Measurements from ENCODE around the gene TDRD12.

DNA sequence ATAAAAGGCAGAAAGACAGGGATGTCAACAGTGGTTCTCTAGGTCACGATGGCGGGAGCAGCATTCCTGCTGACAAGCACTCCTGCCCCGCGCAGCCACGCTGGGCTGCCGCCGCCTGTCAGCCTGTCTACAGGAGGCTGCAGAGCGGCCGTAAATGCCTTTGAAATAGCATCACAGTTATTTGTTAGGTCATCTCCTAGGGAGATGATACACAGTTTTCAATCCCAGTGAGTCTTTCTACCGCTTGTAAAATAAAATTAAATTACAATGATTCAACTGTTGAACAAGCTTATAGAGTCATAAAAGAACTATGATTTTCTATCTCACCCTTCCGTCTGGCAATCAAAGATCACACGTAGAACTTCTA is 157.3 kb downstream of the TDRD12 start:
- TF ChIP-seq, protein P1, sequence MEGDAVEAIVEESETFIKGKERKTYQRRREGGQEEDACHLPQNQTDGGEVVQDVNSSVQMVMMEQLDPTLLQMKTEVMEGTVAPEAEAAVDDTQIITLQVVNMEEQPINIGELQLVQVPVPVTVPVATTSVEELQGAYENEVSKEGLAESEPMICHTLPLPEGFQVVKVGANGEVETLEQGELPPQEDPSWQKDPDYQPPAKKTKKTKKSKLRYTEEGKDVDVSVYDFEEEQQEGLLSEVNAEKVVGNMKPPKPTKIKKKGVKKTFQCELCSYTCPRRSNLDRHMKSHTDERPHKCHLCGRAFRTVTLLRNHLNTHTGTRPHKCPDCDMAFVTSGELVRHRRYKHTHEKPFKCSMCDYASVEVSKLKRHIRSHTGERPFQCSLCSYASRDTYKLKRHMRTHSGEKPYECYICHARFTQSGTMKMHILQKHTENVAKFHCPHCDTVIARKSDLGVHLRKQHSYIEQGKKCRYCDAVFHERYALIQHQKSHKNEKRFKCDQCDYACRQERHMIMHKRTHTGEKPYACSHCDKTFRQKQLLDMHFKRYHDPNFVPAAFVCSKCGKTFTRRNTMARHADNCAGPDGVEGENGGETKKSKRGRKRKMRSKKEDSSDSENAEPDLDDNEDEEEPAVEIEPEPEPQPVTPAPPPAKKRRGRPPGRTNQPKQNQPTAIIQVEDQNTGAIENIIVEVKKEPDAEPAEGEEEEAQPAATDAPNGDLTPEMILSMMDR (conservative IDR thresholded peaks at IDR 0.05; ENCODE audit: low read depth in 2 of 2): no peak
- TF ChIP-seq, protein P2, sequence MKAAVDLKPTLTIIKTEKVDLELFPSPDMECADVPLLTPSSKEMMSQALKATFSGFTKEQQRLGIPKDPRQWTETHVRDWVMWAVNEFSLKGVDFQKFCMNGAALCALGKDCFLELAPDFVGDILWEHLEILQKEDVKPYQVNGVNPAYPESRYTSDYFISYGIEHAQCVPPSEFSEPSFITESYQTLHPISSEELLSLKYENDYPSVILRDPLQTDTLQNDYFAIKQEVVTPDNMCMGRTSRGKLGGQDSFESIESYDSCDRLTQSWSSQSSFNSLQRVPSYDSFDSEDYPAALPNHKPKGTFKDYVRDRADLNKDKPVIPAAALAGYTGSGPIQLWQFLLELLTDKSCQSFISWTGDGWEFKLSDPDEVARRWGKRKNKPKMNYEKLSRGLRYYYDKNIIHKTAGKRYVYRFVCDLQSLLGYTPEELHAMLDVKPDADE (IDR thresholded peaks at IDR 0.05): no peak
- TF ChIP-seq EZH2 (IDR thresholded peaks at IDR 0.05; ENCODE audit: low read depth, unreplicated experiment) (no peak), CREB1 (CRISPR knock-in tag; IDR thresholded peaks at IDR 0.05; ENCODE audit: low read depth) (no peak), POLR2AphosphoS5 (IDR thresholded peaks at IDR 0.05; ENCODE audit: low read depth) (no peak), EZH2phosphoT487 (IDR thresholded peaks at IDR 0.05; ENCODE audit: unreplicated experiment) (no peak), ZNF331 (CRISPR knock-in tag; IDR thresholded peaks at IDR 0.05; ENCODE audit: low read depth) (no peak), JUNB (IDR thresholded peaks at IDR 0.05; ENCODE audit: unreplicated experiment) (no peak)
